OCI-LY7 (cell line): ENCODE results near the gene LTO1.

Experiments used
- CTCF ChIP-seq: fragments of 200-600 bp; sonication (generic); conservative IDR thresholded peaks from 2 replicates; pipeline ENCODE4 v1.5.1; 2014; ENCODE audit warnings: mild to moderate bottlenecking, antibody characterized with exemption, low read length, moderate library complexity, mixed read lengths
- EZH2phosphoT487 ChIP-seq: fragments of 200-600 bp; sonication (generic); IDR thresholded peaks from 2 replicates; pipeline ENCODE4 v1.6.1; 2018; ENCODE audit warnings: low read depth, borderline replicate concordance, mild to moderate bottlenecking, mixed run types, antibody characterized with exemption, low read length, moderate library complexity, mixed read lengths

GRCh38 chr11:69637198-69637940, 37.8 kb downstream of the LTO1 start:
- no peak for TF ChIP-seq CTCF
- TF ChIP-seq EZH2phosphoT487: no peak
